DOHH2 (cell line): ENCODE data around the gene C11orf52.
A peak's percentile ranks its signal among the peaks of the same experiment; 100 is the strongest.

Experiments
- H3F3A ChIP-seq: fragments of 200-600 bp; sonication (generic), shearing (Covaris generic); 2 replicates; pipeline ENCODE4 v1.6.0; 2016; ENCODE audit warnings: antibody characterized with exemption, mild to moderate bottlenecking; ENCODE audit not compliant: control insufficient read depth, insufficient read depth
- H3K27ac ChIP-seq: fragments of 200-600 bp; sonication (generic); 2 replicates; pipeline ENCODE4 v1.5.1; 2014; ENCODE audit warnings: low read depth, mild to moderate bottlenecking, low read length, moderate library complexity
- H3K27me3 ChIP-seq: fragments of 200-600 bp; sonication (generic); 2 replicates; pipeline ENCODE4 v1.6.1; 2014; ENCODE audit warnings: mild to moderate bottlenecking, low read length, mixed read lengths; ENCODE audit not compliant: control insufficient read depth
- H3K36me3 ChIP-seq: fragments of 200-600 bp; sonication (generic); 2 replicates; pipeline ENCODE4 v1.6.1; 2014; ENCODE audit warnings: mild to moderate bottlenecking, low read length, moderate library complexity, mixed read lengths; ENCODE audit not compliant: control insufficient read depth
- H3K4me1 ChIP-seq: fragments of 200-600 bp; sonication (generic); 2 replicates; pipeline ENCODE4 v1.6.1; 2014; ENCODE audit warnings: mild to moderate bottlenecking, low read length, mixed read lengths; ENCODE audit not compliant: control insufficient read depth
- H3K4me2 ChIP-seq: fragments of 200-600 bp; sonication (generic); 2 replicates; pipeline ENCODE4 v1.6.0; 2014; ENCODE audit warnings: mild to moderate bottlenecking, low read length, moderate library complexity
- H3K4me3 ChIP-seq: fragments of 200-600 bp; sonication (generic); 2 replicates; pipeline ENCODE4 v1.5.1; 2014; ENCODE audit warnings: mild to moderate bottlenecking, low read length, mixed read lengths
- H3K79me2 ChIP-seq: fragments of 200-600 bp; sonication (generic); 2 replicates; pipeline ENCODE4 v1.6.1; 2014; ENCODE audit warnings: mild to moderate bottlenecking, low read length, mixed read lengths; ENCODE audit not compliant: control insufficient read depth
- H3K9me2 ChIP-seq: fragments of 200-600 bp; sonication (generic); replicated peaks from 2 replicates; pipeline ENCODE4 v1.6.1; 2014; ENCODE audit warnings: mild to moderate bottlenecking, low read length, mixed read lengths; ENCODE audit not compliant: control insufficient read depth
- H3K9me3 ChIP-seq: fragments of 200-600 bp; sonication (generic); 2 replicates; pipeline ENCODE4 v1.6.1; 2014; ENCODE audit warnings: antibody characterized with exemption, low read length, mixed read lengths; ENCODE audit not compliant: control insufficient read depth, insufficient read depth
- H4K20me1 ChIP-seq: fragments of 200-600 bp; sonication (generic); 2 replicates; pipeline ENCODE4 v1.6.0; 2014; ENCODE audit warnings: low read depth, mild to moderate bottlenecking, antibody characterized with exemption, low read length, moderate library complexity; ENCODE audit not compliant: control insufficient read depth, insufficient read depth
- EZH2phosphoT487 ChIP-seq: fragments of 200-600 bp; sonication (generic); IDR thresholded peaks from 2 replicates; pipeline ENCODE4 v1.6.1; 2017; ENCODE audit warnings: borderline replicate concordance, mild to moderate bottlenecking, antibody characterized with exemption, low read length, moderate library complexity, mixed read lengths
- TF ChIP-seq, protein P1 (sequence below): fragments of 200-600 bp; sonication (generic); IDR thresholded peaks from one replicate; pipeline ENCODE4 v1.5.1; 2014; ENCODE audit warnings: antibody characterized with exemption, mild to moderate bottlenecking, low read depth, low read length; ENCODE audit not compliant: poor library complexity, severe bottlenecking

C11orf52 gene

GRCh38 chr11:111936040-111936540 lies 17.4 kb downstream of the C11orf52 start:
- no peaks in the 10 kb centered on the region for H3K9me2 ChIP-seq
- H3F3A ChIP-seq, result peaks cover 9% of the 10 kb centered on the region
- peak overlapping the region; percentile 73 for H3K4me3 ChIP-seq
- H3K4me2 ChIP-seq, result peak overlapping the region; percentile 66
- H4K20me1 ChIP-seq, result no peaks in the 10 kb centered on the region
- H3K27me3 ChIP-seq, result peaks cover 11% of the 10 kb centered on the region
- H3K27ac ChIP-seq, result no peak overlapping the region
- H3K36me3 ChIP-seq, result no peaks in the 10 kb centered on the region
- H3K79me2 ChIP-seq, result no peaks in the 10 kb centered on the region
- peaks cover 41% of the 10 kb centered on the region for H3K4me1 ChIP-seq
- H3K9me3 ChIP-seq, result no peaks in the 10 kb centered on the region
- TF ChIP-seq, protein P1, sequence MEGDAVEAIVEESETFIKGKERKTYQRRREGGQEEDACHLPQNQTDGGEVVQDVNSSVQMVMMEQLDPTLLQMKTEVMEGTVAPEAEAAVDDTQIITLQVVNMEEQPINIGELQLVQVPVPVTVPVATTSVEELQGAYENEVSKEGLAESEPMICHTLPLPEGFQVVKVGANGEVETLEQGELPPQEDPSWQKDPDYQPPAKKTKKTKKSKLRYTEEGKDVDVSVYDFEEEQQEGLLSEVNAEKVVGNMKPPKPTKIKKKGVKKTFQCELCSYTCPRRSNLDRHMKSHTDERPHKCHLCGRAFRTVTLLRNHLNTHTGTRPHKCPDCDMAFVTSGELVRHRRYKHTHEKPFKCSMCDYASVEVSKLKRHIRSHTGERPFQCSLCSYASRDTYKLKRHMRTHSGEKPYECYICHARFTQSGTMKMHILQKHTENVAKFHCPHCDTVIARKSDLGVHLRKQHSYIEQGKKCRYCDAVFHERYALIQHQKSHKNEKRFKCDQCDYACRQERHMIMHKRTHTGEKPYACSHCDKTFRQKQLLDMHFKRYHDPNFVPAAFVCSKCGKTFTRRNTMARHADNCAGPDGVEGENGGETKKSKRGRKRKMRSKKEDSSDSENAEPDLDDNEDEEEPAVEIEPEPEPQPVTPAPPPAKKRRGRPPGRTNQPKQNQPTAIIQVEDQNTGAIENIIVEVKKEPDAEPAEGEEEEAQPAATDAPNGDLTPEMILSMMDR, result no peak
- TF ChIP-seq EZH2phosphoT487, result no peak

DNA sequence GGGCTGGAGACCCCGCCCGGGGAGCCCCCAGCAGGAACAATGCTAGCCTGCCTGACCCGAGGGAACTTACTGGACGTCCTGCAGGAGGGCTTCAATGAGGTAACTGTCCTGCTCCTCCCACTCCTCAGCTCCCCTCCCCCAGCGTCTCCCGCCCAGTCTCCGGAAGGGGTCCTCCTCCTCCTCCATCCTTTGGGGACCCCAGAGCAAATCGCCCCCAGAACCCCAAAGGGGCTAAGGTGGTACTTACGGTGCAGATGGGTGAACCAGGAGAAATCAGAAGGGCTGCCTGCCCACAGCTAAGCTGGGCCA lies 18.7 kb downstream of the C11orf52 start:
- TF ChIP-seq, protein P1, result no peak
- no peak for TF ChIP-seq EZH2phosphoT487
- peaks cover 9% of the 10 kb centered on the region for H3F3A ChIP-seq
- no peaks in the 10 kb centered on the region for H3K79me2 ChIP-seq
- peaks cover 11% of the 10 kb centered on the region for H3K27me3 ChIP-seq
- peak overlapping the region; percentile 73 for H3K4me3 ChIP-seq
- peaks cover 41% of the 10 kb centered on the region for H3K4me1 ChIP-seq
- H4K20me1 ChIP-seq, result no peaks in the 10 kb centered on the region
- H3K9me2 ChIP-seq, result no peaks in the 10 kb centered on the region
- H3K27ac ChIP-seq, result no peak overlapping the region
- H3K9me3 ChIP-seq, result no peaks in the 10 kb centered on the region
- H3K36me3 ChIP-seq, result no peaks in the 10 kb centered on the region
- H3K4me2 ChIP-seq, result peak overlapping the region; percentile 66

GRCh38 chr11:111937844-111938243 lies 19.1 kb downstream of the C11orf52 start:
- H3F3A ChIP-seq, result peaks cover 9% of the 10 kb centered on the region
- H3K4me2 ChIP-seq, result peak overlapping the region; percentile 66
- no peaks in the 10 kb centered on the region for H3K79me2 ChIP-seq
- H3K27me3 ChIP-seq, result peaks cover 11% of the 10 kb centered on the region
- H3K9me3 ChIP-seq, result no peaks in the 10 kb centered on the region
- TF ChIP-seq, protein P1, result no peak
- no peak for TF ChIP-seq EZH2phosphoT487
- H3K36me3 ChIP-seq, result no peaks in the 10 kb centered on the region
- no peak overlapping the region for H3K27ac ChIP-seq
- no peaks in the 10 kb centered on the region for H3K9me2 ChIP-seq
- peaks cover 41% of the 10 kb centered on the region for H3K4me1 ChIP-seq
- H4K20me1 ChIP-seq, result no peaks in the 10 kb centered on the region
- peak overlapping the region; percentile 73 for H3K4me3 ChIP-seq
